ACHN (cell line): ENCODE measurements around the gene CORO6.

Experiments
- DNase-seq: peaks from one replicate; pipeline ENCODE4 v3.0.0-alpha.2; 2015
- in situ Hi-C: cut with HindIII; loops from 2 replicates; pipeline ENCODE4 v1.10.0; 2017; ENCODE audit warnings: low sequenced_read_pairs, low pct_ligation_motif_present, low pct_unique_long_range_greater_than_20kb

Gene CORO6

DNA sequence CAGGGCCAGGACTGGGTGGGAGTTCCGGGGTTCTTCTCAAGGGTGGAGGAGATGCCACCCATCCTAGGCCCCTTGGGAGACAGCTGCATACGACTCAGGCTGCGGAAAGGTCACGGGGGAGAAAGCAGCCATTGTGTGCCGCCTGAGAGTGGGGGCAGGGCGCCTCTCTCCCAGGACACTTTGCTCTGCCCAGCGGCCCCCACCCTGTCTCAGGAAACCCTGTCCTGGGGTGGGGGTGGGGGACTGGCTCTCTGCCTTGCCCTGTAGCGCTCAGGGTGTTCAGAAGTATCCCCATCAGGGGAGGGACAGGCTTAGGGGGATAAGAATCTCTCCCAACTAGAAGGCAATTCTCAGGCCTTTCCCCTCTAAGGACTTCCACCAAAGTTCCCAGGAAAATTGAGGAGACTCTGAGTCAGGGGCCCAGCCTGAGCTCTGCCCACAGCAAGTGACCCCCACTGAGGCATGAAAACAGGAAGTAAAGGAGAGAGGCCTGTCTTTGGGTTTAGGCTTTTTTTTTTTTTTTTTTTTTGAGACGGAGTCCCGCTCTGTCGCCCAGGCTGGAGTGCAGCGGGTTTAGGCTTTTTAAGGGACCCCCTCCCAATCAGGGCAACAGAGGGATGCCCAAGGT is 38.1 kb downstream of the CORO6 start:
- DNase-seq: no peak
- in situ Hi-C loops: no loop called here

DNA sequence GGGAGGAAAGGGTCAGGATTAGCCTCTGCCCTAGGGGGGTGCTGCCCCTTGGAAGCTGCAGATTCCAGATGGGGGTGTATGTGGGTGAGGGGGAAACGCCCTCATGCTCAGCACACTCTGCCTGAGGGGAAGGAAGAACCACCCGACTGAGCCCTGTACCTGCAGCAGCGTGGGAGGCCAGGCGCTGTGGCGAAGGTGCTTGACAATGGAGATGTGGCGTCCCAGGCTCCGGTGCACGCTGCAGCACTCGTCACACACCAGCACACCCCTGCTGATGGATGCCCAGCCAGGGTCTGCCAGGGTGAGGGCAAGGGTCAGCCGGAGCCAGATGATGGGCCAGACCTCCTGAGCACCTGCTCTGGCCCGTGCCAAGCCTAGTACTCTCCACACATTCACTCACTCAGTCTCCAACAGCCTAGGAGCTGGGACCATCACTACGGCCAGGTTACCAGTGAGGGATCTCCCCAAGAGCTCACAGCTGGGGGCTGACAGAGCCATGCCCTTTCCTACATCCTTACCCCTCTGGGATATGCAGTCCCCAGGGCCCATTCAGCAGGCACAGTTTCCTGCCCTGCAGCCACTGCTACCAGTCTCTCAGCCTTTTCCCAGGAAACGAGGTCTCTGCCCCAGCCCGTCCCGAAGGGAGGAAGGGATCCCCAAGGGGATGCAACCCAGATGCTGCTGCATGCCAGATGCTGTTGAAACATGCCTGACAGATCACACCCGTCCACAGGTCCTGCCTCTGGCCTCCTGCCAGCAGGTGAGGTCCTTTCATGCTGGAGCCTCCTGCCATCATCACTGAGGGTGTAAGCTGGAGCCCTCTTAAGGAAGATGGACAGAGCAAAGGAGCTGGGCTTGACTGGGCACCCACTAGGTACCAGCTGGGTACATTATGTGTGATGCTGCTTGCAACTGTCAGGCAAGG is 39.1 kb downstream of the CORO6 start:
- DNase-seq: no peak

DNA sequence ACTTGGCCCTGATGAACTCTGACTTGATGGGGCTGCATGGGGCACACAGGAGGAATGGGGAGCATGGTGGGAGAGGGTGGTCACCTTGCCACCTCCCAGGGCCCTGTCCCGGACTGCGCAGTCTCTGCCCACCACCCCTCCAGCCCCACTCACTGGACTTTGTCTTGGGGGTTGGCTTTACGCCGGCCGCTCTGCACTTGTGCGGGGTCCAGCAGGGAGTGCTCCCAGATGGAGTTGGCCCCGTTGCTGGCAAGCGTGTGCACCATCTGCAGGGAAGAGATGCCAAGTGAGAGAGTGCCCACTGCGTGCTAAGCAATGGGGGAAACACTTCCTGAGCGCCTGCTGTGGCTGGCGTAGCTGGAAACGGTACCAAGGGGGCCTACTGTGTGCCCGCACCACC is 39.9 kb downstream of the CORO6 start:
- in situ Hi-C loops: no loop called here
- no peak for DNase-seq

More for the DNA sequence above, 39.1 kb downstream of the CORO6 start:
- in situ Hi-C loops: no loop called here

DNA sequence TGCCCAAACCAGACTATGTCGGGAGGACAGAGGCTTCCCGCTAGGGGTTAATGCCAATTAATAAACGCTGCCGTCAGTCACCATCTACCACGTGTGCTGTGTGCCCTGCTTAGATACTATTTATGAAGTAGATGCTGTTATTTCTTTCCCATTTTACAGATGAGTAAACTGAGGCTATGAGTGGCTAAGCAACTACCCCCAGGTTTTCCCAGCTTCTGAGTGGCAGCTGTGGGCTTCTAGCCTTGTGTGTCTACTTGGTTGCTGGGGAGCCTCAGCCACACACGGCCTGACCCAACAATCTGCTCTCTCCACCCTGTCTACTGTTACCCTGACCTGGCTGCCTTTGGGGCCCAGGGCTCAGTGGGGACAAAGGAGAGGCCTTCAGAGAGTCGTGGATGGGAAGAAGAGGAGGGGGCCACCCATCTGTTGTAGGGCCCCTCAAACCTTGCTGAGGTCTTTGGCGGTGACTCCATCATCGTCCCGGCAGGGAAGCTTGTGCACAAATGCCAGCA is 40.4 kb downstream of the CORO6 start:
- in situ Hi-C loops: no loop called here
- DNase-seq: no peak

DNA sequence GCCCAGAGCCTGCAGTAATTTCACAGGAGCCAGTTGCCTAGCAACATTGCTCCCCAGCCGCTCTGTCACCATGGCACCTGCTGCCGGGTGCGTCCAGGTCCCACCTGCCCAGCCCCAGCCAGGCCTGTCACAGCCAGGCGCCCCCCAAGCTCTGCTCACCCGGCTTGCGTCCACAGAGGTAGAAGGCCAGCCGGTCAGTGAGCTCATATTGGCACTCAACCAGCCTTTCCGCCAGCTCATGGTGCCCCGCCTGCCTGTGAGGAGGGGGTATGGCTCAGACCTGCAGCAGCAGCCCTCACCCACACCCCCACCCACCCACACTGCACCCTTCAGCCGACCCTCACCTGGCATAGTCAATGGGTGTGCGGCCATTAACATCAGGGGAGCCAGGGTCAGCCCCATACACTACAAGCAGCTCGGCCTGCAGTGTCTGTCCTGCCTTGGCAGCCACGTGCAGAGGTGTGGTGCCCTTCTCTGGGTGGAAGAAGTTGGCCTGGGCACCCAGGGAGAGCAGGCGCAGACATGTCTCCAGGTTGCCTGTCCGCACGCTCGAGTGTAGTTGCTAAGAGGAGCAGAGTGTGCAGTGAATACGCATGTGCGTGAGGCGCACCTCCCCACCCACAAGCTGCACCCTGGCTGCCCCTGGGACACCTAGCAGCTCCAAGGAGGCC is 41.0 kb downstream of the CORO6 start:
- in situ Hi-C loops: no loop called here
- no peak for DNase-seq

DNA sequence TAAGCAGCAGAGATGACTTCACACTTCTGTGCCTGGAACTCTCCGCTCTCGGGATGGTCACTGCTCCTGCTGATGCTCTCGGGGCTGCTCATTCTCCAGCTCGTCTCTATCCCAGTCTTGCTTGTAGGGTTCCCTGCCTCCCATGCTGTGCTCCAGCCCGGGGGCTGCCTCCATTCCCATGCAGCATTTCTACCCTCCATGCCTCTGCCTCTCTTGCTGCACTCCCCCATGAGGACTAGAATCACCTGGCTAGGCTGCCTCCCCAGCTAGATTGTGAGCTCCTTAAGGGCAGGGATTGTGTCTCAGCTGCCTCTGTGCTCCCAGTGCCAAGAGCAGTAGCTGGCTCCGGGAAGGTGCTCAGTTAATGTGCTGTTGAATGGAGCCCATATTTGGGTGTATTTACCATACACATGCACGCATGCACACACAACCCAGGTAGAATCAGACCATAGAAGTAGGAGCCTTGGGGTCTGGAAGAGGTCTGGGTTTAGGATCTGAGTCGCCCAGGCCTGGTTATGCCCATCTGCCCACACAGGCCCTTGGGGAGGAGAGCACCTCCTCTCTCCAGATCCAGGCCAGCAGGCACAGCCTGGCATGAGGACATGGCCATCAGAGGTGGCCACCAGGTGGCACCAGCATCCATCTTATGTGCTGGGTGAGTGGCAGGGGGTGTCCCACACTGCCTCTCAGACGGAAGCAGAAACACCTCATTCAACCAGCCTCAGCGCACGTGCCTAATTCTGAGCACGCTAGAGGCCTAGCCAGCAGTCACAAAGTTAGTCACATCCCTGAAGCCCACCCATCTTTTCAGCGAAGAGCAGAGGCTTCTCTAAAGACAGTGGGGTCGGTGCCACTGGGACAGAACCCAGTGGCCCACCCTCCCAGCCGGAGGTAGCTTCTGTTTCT is 42.6 kb downstream of the CORO6 start:
- in situ Hi-C loops: no loop called here
- DNase-seq: peak; percentile 84

DNA sequence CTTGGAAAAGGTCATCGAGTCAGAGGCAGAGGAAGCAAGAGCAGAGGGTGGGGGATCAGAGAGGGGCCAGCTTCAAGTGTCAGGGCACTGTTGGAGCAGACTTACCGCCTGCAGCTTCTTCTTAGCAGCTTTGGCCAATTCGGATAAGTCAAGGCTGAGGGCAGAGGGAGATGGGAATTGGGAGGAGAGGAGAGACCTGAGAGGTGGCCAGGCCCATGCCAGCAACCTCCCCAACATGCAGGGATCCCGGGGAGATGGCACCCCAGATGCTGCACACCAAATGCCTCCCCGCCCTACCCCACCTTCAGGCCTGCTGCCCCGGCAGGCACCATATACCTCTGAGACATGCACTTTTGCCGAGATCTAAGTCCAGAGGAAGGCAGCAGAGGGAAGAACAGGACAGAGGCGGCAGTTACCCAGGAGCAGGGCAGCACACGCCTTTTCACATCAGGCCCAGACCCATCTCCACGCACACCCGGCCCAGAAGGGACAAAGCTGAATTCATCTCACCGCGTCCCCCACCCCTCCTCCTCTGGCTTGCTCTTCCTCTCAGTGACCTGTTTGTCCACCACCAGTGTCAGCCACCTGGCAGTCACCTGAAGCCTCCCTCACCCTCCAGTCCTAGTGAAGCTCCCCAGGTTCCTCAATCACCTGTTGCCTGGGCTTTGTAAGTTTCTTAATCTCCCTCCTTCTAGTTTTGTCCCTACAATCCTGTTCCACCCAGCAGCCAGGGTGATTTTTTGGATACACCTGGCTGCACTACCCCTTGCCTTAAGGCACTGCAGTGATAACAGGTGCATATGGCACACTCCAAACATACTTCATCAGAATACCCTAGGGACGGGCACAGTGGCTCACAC is 43.9 kb downstream of the CORO6 start:
- in situ Hi-C loops: no loop called here
- no peak for DNase-seq

DNA sequence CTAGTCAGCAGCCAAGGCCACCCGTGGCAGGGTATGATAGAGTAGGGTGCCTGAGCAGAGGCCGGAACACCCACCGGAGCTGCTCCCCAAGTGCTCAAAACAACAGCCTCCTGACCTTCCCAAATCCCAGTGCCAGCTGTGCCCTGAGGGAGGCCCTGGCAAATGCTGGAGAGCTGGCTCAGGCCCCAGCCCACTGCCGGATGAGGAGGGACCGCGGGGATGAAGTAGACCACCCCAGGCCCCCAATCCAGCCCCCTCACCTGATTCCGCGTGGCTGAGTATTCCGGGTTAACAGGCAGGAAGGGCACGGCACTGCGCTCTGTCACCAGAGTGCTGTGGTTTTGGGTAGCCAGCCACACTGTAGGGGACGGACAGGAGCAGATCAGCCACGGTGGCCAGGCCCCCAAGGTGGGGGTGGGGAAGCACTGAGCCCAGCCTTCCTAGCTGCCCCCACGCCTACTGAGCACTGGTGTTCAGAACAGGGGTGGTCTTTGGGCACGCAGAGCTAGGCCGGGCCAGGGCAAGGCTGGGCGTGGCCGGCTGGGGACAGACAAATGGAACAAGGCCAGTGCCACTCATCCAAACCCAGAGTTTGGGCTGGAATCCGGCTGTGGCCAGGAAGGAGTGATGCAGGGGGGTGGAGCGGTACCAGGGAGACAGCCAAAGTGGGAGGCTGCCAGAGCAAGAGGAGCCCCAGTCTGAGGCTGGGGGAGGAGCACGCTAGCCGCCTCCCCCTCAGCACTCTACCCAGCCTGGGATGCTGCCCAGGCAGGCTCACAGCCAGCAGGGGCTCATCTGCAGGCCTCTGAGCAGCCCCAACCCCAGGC is 45.1 kb downstream of the CORO6 start:
- in situ Hi-C loops: no loop called here
- no peak for DNase-seq

DNA sequence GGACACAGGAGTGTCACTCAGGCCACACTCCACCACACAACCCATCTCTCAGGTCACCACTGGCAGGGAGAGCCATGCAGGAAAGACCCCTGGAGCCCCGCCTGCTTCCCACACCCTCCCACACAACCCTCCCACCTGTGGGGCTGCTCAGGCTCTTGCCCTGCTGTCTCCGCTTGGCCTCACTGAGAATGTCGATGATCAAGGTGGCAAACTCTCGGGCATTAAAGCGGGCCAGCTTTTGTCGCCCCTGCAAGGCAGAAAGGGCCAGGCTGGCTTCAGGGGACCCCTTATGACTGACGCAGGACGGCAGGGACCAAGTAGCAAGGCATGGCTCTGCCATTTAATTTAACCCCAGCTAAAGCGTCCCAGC is 45.7 kb downstream of the CORO6 start:
- no peak for DNase-seq
- in situ Hi-C loops: no loop called here

DNA sequence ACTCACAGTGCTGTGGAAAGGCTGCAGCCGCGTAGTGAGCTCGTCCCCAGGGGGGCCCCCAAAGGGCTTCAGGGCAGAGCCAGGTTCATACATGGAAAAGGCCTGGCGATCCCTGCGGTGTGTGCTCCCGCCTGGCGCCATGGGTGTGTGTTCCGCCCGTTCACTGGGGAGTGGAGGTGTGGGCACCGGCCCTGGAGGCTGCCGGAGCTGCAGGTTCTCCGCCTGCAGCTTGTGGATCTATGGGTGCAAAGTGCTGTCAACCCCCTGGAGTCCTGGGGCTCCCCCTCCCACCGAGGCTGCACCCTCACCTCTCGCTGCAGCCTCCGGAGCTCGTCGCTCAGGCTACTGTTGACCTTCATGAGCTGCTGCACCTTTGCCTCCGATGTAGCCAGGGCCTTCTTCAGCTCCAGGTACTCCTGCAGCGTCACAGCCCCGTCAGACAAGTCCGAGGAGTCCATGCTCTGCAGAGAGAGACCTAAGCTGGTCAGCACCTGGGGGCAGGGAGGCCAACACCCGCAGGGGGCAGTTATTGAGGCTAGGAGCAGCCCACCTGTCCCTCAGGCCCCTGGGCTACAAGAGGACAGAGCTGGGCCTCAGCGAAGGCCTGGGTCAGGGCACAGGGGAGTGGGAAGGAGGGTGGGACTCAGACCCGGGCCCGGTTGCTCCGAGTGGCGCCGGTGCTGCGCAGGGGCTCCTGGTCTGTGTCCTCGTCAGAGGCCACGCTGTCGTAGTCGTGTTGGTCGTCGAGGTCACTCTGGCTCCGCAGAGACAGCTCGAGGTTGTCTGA is 46.3 kb downstream of the CORO6 start:
- no peak for DNase-seq
- in situ Hi-C loops: no loop called here

DNA sequence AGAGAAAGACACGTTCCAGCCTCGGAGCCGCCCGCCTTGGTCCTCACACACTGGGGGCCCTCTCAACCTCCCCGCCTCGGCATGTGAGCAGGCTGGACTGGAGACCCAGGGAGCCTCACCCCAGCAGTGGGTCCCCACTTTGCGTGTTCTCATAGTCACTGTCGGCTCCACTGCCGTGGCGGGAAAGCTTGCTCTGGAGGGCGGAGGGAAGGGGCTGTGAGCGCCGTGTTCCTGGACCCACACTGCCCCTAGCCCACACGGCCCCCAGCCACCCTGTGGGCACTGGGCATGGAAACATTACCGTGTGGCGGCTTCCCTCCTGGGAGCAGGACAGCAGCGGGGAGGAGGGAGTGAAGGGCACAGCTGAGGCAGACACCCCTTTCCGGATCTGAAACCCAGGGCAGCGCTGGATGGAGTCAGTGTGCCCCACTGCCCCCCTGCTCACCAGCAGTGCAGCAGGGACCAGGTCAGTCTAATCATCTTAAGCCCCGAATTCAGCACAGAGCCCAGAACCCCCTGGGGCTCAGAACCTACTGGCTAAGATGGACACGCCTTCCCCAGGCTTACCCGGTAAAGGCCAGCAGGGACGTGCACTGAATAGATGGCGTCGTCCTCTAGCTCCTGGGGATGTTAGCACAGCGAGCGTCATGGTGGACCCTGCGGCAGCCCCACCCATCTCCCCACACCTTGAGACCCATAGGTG is 47.0 kb downstream of the CORO6 start:
- in situ Hi-C loops: no loop called here
- DNase-seq: no peak

DNA sequence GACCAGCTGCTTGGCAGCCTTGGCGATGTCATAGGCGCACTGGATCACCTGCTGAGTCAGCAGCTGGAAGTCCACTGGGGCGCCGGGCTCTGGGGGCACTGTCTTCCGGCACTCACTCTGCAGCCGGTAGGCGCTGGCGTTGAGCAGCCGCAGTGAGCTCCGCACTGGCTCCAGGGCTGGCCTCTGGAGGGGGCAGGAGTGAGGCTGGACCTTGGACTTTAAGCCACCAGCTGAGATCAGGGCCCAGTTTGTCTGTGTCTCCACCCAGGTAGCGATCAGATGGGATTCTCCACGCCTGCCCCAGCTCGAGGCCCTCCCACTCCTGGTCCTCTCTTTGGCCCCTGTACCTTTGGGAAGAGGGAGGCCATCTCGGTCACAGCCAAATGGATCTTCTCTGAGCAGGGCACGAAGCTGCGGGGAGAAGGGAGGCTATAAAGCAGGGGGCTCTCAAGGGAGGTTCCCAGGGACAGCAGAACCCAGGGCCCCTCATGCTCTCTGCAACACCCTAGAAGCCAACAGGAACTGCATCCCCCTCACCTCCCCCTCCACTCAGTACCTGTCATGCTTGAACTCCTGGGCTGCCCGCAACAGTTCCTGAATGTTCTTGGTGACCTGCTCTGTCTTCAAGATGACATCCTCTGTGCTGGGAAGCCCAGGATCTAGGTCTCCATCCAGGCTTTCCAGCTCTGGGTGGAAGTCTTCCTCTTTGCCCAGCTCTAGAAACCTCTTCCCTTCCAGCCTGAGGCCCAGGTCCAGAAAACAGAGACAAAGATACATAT is 47.8 kb downstream of the CORO6 start:
- no peak for DNase-seq
- in situ Hi-C loops: no loop called here

DNA sequence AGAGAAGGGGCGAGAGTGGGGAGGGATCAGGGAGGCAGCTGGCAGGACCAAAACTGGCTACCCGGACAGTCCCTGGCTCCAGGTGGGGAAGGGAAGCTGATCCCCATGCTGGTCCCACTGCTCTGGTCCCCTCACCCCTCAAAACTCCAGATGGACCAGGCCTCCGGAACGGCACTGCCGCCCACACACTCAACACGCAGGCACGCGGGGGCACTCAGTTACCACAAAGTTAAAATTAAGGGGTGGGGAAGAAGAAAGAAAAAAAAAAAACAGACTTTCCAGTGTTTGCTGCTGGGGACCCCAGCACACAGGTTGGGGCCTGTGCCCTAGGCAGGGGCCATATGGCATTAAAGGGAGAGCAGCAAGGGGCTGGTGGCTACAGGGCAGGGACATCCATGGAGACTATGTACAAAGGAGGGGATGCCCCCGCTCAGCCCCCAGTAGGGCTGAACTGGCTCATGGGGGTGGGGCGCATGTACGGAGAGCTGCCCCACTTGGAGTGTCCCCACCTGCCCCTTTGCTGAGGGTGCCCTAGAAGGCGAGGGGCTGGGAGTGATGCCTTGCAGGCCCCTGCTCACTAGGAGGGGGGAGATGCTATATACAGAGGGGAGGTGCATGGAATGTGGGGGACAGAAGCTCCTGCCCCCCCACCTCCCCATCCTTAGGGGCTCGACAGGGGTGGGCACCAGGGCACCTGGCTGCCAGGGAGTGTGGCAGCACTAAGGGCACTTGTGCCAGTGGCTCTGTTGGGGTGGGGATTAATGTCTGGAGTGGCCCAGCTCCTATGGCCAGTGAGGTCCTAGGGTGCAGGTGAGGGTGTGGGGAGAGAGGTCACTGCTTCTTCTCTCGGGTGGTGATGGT is 48.6 kb downstream of the CORO6 start:
- in situ Hi-C loops: no loop called here
- no peak for DNase-seq

DNA sequence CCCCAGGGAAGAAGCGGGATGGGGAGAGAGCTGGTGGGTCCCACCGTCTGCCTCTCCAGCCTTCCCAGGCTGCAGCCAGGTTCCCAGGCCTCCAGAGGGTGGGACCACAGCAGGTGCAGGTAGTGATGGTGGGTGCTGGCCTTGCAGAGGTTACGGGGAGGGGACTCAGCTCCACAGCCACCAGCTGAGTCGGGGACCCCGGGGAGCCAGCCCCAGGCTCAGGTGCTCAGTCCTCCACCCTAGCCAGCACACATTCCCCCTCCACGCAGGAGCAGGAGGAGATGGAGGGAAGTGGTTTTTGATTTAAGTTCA is 49.2 kb downstream of the CORO6 start:
- in situ Hi-C loops: no loop called here
- DNase-seq: no peak
